AG09309 (cell line): Measurements from ENCODE around the gene IMPDH2.

Source experiments
- DNase-seq: peaks from one replicate; pipeline ENCODE4 v3.0.0-alpha.2; 2010; ENCODE audit warnings: low read depth
- H3K4me3 ChIP-seq: 2 replicates; pipeline ENCODE4 v1.5.1; 2011; ENCODE audit warnings: mild to moderate bottlenecking, low read depth, low read length, moderate library complexity; ENCODE audit not compliant: control insufficient read depth
- TF ChIP-seq, protein P1 (sequence below): IDR thresholded peaks from 2 replicates; pipeline ENCODE4 v1.5.1; 2011; ENCODE audit warnings: mild to moderate bottlenecking, low read depth, low read length, inconsistent platforms; ENCODE audit not compliant: insufficient read depth, control insufficient read depth; ENCODE audit errors: missing control alignments

The IMPDH2 gene

DNA sequence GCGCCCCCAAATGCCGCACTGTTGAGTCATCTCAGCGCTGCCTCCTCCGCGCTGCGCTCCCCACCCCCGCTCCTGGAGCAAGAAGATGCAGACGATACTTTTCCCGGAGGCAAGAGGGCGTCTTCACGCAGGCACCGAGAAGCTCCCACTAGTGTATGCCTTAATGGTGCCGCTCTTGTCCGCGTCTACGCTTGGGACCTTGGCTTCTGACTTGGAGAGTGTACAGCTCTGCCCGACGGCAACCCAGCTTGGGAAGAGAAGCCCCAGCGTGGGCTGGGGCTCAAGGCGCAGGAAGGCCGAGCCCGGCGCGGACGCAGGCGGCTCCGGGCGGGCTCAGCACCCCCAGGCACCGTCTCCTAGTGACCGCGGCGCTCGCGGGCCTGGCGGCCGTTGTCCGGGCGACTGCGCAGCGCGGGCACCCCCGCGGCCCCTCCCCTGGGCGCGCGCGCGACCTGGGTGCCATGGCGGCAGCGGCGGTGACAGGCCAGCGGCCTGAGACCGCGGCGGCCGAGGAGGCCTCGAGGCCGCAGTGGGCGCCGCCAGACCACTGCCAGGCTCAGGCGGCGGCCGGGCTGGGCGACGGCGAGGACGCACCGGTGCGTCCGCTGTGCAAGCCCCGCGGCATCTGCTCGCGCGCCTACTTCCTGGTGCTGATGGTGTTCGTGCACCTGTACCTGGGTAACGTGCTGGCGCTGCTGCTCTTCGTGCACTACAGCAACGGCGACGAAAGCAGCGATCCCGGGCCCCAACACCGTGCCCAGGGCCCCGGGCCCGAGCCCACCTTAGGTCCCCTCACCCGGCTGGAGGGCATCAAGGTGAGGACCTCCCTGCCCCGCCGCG is 39.2 kb downstream of the IMPDH2 start, which contains the start of gene P4HTM:
TSS of gene P4HTM (plus strand) at position 446 of the 840 bp plus-strand sequence. CDS start at position 462, 16 bp downstream.
- H3K4me3 ChIP-seq = peak within 1 kb of the TSS; percentile 77
- TF ChIP-seq, protein P1, sequence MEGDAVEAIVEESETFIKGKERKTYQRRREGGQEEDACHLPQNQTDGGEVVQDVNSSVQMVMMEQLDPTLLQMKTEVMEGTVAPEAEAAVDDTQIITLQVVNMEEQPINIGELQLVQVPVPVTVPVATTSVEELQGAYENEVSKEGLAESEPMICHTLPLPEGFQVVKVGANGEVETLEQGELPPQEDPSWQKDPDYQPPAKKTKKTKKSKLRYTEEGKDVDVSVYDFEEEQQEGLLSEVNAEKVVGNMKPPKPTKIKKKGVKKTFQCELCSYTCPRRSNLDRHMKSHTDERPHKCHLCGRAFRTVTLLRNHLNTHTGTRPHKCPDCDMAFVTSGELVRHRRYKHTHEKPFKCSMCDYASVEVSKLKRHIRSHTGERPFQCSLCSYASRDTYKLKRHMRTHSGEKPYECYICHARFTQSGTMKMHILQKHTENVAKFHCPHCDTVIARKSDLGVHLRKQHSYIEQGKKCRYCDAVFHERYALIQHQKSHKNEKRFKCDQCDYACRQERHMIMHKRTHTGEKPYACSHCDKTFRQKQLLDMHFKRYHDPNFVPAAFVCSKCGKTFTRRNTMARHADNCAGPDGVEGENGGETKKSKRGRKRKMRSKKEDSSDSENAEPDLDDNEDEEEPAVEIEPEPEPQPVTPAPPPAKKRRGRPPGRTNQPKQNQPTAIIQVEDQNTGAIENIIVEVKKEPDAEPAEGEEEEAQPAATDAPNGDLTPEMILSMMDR = peak; percentile 56
- peak; percentile 80 for DNase-seq

DNA sequence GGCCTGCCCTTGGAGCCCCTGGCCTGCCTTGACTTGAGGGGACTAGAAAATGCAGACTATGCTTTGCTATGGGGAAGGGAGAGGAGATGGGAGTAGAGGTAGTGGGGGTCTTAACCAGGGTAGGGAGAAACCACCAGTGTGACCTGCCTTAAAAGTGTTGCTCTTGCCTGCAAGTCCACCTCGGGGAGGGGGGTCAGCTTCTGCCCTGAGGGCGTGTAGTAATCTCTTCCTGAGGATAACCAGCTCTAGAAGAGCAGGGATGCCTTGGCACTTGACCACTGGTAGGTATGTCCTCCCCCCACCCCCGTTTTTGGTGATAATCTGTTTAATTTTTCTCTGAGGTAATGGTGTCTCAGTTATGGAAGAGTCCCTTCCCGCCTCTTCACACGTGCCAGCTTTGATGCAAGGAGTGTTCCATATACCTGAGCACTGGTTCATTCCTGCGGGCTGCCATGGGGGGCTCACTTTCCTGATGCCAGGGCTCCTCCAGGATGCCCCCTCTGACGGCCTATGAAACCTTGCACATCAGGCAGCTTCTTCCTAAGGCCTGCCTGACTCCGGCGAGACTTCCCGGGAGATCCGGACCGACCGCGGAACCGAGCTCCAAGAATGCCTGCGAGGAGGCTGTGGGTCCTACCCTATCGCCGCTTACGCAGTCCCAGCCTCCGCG is 39.9 kb downstream of the IMPDH2 start:
- TF ChIP-seq, protein P1 = no peak
- no peak for DNase-seq
- H3K4me3 ChIP-seq = peak overlapping the region; percentile 77

DNA sequence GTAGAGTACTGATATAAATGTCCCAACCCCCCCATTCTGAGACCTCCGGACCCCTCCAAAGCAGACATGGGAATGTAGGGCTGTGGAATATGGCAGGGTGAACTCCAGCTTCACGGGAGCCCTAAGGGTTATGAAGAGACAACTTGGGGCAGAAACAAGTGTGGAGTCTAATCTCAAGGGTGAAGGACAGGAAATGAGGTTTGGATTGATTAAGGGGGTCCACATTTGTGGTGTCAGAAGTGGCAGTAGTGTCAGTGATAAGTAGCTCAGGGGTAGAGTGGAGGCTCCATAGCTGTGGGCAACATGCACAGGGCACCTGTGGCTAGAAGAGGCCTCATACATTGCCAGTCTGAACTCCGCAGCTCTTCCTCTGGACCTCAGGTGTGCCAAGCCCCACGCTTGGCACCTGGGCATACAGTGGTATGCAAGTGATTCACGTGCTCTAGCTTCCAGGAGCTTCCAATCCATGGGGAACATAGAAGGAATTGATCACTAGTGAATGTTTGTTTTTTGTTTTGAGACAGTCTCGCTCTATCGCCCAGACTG is 43.3 kb downstream of the IMPDH2 start:
- H3K4me3 ChIP-seq = no peak overlapping the region
- TF ChIP-seq, protein P1 = no peak
- no peak for DNase-seq

DNA sequence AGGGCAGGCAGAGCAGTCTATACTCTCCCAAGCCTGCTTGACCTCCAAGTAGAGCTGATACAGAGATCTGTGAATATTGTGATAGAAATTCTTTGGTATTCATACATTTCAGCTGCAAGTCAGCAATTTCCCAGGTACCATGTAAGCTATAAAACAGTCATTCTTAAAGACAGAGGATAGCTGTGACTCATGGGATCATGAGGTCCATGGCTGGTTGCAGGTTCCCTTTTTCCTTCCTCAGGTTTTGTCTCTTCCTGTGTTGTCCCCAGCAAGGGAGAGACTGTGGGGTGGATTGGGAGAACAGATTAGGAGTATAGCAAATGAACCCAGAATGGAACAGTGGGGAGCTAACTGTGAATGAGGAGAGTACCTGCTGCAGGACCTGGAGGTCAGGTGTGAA is 44.5 kb downstream of the IMPDH2 start:
- DNase-seq = no peak
- TF ChIP-seq, protein P1 = no peak
- H3K4me3 ChIP-seq = no peak overlapping the region

DNA sequence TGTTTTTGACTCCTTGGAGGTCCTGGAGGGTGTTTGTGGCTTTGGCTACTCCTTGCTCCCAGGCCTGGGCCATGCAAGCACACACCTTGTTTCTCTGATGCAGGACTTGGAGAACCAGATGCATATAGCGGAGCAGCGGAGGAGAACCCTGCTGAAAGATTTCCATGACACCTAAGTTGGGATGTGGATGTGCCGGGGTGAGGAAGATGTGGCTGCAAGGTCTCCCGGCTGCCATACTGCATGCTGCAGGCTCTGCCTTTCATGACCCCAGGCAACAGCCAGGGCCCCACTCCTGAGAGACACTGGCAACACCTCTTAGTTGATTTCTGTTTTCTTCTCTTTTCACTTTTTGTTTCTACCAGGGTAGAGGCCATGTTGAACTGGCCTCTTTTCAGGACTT is 46.1 kb downstream of the IMPDH2 start:
- TF ChIP-seq, protein P1 = no peak
- H3K4me3 ChIP-seq = no peak overlapping the region
- DNase-seq = no peak

DNA sequence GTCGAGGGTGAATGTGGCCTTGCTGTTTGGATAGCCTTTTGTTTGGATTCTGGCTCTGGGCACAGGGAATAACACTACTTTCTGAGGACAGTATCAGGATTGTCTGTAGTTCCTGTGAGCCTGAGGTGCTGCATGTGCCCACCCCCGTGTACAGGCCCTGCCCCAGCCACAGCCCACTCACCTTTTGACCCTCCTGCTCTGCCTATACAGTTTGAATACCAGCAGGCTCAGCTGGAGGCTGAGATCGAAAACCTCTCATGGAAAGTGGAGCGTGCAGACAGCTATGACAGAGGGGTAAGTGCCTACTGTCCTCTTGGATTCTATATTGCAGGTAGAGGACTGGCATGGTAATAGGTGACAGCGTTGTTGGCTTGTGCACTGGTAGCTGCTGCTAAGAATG is 46.5 kb downstream of the IMPDH2 start:
- no peak for DNase-seq
- H3K4me3 ChIP-seq = no peak overlapping the region
- TF ChIP-seq, protein P1 = no peak
